Measurements from ENCODE around the gene RAD50.

DNA sequence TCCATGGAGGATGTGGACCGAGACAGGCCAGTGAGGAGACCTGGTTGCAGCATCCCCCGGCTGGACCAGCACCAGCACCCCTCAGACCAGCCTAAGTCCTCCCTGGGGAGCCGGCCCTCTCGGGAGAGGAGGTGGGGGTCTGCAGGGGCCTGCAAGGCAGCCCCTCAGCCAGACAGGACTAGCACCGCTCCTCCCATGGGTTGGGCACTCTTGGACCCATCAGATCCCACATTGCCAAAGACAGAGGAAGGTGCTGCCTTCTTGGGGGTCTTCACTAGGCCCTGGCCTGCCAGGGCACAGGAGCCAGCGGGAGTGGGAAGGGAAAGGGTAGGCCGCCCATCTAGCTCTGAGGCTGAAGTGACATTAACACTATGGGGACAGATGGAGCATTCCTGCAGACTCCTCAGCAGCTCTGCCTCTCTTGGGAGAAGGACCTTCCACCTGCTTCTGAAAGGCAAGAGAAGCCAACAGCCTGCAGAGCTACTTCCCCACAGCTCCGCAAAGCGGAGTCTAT lies 108.0 kb downstream of the RAD50 start:
- TF ChIP-seq CTCF (IDR thresholded peaks at IDR 0.05) (no peak), POLR2A (IDR thresholded peaks at IDR 0.05) (no peak), EP300 (IDR thresholded peaks at IDR 0.05; ENCODE audit: low read depth) (no peak)
